HG02885 (cell line): ENCODE results near the gene PARP3.
"Not testable (repeated sequence)": the region's sequence is repeated elsewhere in the genome, so short reads cannot be mapped to it uniquely, and the experiment has no call there.

Experiments
- ATAC-seq: cut with Tn5 transposase; IDR thresholded peaks from one replicate; pipeline ENCODE4 v1.9.1; 2021; ENCODE audit warnings: mild to moderate bottlenecking; ENCODE audit not compliant: unreplicated experiment, poor library complexity

PARP3 gene

DNA sequence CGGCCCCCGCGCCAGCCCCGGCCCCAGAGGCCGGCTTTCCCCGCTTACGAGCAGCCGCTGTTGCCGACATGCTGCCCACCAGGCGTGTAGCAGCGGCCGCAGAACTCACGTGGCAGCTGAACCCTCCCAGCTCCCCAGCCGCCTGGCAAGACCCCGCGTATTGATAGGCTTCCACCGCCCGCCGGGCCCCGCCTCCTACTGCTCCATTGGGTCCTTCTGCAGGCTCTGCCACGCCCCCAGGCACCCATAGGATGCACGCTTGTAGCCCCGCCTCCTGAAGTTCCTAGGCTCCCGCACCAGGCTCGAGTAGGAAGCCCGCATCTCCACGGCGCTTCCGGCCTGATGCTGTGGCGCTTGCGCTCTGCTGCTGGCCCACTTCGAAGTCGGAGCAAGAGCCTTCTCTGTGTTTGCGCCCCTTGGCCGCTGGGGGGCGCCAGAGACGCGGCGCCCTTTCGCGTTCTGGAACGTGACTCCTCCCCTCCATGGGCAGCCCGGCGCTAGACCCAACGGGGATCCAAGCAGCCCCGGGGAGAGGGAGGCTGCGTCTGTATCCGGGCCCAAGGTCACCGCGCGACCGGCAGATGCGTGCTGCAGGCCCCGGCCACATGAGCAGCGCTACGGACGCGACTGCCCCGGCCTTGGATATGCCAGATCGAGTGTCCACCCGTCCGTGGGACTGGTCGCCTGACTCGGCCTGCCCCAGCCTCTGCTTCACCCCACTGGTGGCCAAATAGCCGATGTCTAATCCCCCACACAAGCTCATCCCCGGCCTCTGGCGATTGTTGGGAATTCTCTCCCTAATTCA is at the start of gene PARP3, which contains the start of gene RRP9:
Gene PARP3, plus strand, starts transcription at position 566 of the 805 bp plus-strand sequence. CDS start 993 bp downstream, outside the sequence.
Gene RRP9, minus strand, starts transcription at position 107 of the 805 bp plus-strand sequence. Its CDS starts 37 bp downstream, at position 70.
- peak; percentile 91 for ATAC-seq

DNA sequence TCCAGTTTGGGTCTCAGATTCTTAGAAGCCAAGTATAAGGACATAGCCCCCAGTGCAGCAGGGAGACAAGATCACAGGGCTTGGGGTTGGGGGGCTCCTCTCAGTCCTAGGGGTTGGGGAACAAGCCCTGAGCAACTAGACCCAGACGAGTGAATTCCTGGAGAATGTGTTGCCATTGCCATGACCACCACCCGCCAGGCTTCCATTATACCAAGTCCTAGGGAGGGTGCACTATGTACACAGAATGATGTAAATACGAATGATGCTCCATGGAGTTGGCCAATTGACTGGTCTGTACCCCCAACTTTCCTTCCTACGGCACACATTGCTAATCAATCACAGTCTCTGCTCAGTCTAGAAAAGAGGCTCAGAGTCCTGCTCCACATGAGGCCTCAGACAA is 47.8 kb upstream of the PARP3 start:
- ATAC-seq = no peak

DNA sequence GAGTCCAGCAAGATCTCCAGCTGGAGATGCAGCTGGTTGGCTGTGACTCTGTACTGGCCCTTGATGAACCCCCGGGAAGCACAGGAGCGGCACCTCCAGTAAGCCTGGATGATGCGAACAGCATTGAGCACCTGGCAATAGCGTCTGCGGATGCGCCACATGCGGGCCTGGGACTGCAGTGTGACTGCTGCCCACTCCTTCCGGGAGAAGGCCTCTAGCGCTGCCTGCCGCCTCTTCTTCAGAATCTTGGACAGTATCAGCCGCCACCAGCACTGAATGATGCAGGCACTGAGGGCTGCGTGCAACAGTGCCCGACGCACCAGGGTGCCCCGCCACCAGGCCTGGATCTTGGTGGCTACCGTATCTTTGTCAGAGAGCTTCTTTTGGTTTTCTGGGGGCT is 47.2 kb upstream of the PARP3 start:
- no peak for ATAC-seq

DNA sequence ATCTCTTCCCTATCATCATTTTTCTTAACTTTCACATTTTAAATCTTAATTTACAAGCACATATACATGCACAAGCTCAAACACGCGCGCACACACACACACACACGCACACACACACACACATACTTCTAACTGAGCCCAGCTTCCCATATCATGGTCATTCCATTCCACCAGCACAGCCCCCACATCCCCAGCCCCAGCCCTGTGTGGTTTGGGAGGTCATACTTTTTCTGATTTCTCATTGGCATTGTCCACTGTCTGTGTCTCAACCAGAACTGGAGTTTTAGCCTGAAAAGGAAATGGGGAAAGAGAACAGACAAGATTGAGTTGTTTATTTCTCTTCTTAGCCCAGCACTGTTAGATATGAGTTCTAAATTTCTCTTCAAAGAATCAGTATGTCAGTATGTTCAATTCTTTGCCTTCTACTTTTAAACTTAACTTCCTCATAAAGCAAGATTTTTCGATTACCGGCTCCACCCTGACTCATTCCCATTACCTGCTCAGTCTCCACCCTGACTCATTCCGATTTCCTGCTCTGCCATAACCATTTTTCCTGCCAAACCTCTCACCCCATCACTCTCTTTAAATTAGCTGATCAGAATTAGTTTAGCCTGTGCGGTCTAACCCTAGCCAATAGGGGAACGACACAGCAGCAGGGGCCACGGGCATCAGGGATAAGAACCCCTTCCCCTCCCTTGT is 45.4 kb upstream of the PARP3 start:
- ATAC-seq = no peak

DNA sequence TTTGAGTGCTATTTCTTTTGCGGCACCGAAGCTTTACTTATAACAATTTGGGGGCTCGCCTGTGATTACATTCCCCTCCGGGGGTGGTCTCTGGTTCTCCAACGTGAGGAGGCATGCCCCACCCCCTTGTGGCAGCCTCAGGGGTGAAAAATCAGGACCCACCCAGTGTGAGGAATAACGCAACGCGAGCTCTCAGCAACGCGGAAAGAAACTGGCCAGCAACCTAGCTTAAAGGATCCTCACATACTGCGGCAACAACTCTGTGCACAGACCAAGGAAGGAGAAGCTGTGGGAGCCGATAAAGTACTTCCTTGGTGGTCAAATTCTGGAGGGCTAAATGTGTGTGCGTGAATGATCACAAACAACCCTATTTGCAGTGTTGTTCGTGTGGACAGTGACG is 44.8 kb upstream of the PARP3 start:
- no peak for ATAC-seq

DNA sequence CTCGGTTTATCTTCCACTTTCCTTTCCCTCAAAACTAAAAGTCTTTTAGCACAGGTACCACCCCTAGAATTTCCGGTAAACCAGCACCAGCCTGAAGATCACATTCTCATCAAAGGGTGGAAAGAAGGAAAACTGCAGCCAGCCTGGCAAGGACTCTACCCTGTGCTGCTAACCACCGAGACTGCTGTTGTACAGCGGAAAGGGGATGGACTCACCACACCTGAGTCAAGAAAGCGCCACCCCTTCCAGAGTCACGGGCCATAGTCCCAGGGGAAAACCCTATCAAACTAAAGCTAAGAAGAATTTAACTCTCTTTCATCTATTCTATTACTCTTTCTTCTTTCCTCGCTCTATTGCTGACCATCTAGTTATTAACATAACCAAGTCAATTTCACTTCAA is 42.1 kb upstream of the PARP3 start:
- not testable (repeated sequence) for ATAC-seq

DNA sequence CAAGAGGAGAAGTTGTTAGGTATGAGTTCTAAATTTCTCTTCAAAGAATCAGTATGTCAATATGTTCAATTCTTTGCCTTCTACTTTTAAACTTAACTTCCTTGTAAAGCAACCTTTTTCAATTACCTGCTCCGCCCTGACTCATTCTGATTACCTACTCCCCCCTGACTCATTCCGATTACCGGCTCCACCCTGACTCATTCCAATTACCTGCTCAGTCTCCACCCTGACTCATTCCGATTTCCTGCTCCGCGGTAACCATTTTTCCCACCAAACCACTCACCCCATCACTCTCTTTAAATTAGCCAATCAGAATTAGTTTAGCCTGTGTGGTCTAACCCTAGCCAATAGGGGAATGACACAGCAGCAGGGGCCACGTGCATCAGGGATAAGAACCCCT is 39.8 kb upstream of the PARP3 start:
- ATAC-seq = not testable (repeated sequence)

DNA sequence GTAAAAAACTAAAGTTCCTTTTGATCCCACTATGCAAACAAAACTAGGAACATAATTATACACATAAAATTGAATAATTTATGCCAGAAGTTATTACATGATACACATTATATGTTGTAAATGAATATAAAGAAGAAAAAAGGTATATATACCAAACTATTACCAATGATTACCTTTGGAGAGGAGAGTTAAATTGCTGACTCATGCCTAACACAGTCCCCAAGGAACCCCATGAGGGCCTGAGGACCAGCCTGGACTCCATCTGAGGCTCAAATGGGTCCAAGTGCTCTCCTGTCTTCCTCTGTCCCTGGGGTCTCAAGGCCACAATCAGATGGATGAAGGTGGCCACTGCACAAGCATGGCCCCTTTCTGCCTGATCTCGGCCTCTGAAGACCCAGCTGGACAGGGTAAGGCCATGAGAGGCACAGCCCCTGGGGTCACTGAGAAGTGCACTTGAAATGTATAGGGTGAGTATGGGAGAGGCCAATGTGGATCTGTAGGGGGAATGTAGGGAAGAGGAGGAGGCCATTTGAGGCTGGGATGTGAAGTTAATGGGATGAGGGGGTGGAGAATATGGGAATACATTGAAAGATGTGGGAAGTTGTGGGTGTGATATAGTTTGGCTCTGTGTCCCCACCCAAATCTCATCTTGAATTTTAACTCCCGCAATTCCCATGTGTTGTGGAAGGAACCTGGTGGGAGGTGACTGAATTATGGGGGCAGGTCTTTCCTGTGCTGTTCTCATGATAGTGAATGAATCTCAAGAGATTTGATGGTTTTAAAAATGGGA is 37.9 kb upstream of the PARP3 start:
- ATAC-seq = no peak

DNA sequence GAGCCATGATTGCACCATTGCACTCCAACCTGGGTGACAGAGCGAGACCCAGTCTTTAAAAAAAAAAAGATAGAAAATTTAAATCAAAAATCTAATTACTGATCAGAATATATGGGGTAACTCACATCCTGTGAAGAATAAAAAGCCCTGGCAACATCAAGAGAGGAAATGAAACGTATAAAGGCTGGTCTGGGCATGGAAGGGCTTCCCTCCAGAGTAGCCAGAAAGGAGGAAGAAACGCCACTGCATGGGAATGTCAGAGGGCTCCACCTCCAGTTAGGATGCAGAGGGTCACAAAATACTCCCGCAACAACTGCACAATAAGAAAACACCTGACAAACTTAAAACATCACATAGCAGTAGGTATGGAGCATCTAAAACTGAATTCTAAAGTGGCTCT is 34.1 kb upstream of the PARP3 start:
- ATAC-seq = no peak

DNA sequence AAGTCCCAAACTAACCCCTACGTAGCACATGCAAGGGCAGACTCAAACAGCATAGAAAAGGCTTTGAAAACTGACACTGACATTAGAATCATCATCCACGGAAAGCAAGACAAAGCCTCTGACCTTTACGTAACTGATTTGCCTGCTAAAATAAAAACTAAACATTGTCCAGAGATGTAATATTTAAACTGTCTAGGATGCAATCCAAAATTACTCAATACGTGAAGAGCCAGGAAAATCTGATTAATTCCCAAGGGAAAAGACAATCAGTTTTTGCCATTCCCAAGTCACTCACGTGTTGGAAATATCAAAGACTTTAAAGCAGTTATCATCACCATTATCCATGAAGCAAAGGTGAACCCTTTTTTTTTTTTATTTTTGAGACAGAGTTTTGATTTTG is 25.7 kb upstream of the PARP3 start:
- ATAC-seq = no peak

DNA sequence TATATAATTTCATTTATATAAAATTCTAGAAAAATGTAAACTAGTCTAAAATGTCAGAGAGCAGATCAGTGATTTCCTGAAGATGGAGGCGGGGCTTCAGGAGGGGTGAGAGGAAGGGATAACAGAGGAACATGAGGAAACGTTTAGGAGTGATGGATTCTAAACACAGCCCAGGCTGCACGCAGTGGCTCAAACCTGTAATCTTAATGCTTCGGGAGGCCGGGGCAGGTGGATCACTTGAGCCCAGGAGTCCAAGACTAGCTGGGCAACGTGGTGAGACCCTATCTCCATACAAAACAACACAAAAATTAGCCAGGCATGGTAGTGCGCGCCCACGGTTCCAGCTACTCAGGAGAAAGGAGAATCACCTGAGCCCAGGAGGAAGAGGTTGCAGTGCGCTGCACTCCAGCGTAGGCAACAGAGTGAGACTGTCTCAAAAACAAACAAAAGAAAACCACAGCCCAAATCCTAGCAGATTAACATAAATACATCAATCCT is 21.0 kb upstream of the PARP3 start:
- no peak for ATAC-seq

DNA sequence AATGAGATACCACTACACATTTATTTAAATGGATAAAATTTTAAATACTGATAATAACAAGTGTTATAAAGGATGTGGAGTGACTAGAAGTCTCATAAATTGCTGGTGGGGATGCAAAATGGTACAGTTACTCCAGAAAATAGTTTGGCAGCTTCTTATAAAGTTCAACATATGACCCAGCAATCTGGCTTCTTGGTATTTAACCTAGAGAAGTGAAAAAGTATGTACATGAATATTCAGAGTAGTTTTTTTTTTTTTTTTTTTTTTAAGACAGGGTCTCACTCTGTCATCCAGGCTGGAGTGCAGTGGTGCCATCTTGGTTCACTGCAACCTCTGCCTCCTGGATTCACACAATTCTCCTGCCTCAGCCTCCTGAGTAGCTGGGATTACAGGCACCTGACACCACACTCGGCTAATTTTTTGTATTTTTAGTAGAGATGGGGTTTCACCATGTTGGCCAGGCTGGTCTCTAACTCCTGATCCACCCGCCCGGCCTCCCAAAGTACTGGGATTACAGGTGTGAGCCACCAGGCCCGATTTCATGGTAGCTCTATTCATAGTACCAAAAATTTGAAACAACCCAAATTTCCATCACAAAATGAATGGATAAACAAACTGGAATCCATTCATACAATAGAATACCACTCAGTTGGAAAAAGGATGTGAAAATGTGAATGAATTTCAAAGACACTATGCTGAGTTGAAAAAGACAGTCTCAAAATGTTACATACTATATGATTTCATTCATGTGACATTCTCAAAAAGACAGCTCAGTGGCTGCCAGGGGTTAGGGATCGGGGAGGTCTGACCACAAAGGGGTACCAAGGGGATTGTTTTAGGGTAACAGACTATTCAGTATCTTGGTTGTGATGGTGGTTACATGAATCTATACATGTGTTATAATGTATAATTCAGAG is 14.8 kb upstream of the PARP3 start:
- ATAC-seq = no peak

DNA sequence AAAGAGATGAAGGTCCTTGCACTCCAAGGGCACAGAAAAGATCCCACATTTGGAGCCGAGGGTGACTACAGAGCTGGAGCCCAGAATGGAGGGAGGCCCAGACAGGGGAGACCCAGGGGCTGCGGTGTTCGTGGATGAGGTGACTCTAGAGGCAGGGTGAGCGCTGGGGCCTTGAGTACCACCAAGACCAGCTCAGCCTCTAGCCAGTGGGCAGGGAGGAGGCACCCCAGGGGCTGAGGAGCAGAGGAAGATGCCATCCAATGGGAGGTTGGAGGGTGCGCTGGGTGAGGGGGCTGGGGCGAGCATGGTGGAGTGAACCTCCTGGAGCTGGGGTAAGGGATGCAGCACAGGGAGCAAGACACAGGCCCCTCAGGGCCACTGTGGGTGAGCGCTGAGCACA is 13.7 kb upstream of the PARP3 start:
- ATAC-seq = no peak

DNA sequence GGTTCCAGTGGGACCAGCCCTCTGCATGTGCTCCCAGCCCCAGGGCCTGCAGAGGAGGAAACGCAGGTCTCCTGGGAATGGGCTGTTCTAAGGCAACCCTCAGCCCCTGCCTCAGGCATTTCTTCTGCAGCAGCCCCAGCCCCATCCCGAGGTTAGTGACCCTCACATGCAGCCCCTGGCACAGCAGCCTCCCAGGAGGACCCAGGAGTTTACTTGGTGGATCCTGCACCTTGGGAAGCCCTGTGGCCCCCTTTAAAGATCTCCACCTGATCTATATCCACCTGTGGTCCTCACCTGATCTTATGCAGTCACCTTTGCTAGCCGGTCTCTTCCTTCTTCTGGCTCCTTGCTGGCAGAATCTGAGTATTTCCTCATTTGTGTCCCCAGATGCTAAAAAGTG is 13.2 kb upstream of the PARP3 start:
- not testable (repeated sequence) for ATAC-seq

DNA sequence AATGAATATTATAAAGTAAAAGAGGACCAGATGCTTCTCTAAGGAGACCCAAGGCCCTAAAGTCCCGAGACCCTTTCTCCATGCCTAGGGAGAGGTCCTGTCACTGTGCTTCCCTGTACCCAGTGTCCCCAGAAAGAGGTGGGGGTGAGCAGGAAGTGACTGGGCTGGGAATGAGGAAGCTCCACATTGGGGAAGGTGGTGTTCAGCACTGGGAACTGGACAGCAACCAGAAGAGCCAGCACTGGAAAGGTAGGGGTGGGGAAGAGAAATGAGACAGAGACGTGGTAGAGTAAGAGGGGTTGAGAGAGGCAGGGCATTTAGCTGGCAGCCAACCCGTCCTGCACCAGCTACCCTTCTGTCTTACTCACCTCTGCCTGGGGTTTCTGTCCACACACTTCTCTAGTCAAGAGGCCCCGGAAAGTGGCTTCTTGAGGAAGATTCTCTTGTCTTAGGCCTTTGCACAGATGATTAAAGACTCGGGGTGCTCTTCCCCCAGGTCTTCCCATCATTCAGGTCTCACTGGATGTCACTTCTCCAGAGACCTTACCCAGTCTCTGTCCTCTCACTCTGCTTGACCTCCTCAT is 12.7 kb upstream of the PARP3 start:
- ATAC-seq = no peak

DNA sequence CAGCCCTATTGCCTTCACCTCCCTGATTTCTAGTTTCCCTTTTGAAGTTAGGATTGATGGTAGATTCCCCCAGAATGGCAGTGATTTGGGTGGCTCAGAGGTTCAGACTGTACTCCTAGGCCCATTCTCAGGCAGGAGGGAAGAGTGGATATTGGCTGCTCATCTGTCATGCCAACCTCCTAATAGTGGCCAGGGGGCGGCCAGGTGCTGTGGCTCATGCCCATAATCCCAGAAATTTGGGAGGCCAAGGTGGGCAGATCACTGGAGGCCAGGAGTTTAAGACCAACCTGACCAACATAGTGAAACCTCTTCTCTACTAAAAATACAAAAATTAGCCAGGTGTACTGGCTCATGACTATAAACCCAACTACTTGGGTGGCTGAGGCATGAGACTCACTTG is 11.7 kb upstream of the PARP3 start:
- no peak for ATAC-seq

DNA sequence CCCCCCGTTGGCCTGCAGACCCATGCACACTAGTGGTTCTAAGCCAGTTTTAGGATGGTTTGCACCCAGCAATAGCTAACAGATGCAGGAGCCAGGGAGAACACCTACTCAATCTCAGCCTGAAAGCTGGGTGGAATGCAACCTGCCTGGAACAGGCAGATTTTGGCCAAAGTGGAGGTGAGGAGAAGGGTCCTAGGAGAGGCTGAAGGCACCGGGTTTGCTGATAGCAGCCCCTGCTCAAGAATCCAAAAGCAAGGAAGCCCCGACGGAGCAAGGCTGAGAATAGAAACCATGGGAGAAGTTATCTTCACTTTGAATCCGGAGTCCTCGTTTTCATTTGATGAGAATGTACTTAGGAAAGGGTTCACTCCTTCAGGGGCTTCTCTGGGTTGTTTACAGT is 10.4 kb upstream of the PARP3 start:
- no peak for ATAC-seq

DNA sequence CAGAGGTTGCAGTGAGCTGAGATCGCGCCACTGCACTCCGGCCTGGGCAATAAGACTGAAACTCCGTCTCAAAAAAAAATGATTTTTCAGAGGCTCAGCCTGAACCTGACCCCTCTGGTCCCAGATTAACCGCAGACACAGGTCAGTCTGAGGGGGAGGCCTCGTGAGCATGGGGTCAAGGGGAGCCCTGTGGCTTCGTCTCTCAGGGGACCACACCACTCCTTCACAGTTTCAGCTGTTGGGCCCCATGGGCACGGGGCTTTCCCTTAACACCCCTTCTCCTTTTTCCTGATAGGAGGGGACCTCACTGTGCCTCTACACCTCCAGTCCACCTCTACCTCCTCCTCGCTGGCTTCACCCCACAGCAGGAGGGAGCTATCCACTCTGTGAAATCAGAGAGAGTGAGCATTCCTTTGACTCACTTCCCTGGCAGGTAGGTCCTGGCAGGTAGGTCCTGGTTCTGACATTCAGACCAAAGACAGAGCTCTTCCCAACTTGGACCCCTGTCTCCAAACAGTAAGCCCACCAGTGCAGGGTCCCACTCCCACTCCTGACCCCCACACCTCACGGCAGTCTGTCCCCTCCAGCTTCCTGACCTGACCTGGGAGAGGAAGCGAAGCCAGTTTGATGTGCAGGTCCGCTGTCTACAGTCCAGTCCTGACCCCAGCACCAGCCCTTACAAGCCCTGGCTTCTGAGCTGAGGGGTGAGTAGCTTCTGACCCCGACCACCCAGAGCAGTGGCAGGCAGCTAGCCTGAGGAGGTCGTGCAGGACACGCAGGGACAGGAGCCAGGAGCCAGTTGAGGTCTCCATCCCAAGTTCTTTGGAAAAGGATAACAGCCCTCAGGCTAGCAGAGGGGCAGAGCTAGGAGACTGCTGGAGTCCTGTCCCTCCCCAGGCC is 9.4 kb upstream of the PARP3 start:
- no peak for ATAC-seq
